NCI-H1694 (cell line): ENCODE data around the gene DMRT1.

Experiments used
- DNase-seq: peaks from one replicate; lab custom pipeline; 2025; lab: John Stamatoyannopoulos, UW

Gene DMRT1

DNA sequence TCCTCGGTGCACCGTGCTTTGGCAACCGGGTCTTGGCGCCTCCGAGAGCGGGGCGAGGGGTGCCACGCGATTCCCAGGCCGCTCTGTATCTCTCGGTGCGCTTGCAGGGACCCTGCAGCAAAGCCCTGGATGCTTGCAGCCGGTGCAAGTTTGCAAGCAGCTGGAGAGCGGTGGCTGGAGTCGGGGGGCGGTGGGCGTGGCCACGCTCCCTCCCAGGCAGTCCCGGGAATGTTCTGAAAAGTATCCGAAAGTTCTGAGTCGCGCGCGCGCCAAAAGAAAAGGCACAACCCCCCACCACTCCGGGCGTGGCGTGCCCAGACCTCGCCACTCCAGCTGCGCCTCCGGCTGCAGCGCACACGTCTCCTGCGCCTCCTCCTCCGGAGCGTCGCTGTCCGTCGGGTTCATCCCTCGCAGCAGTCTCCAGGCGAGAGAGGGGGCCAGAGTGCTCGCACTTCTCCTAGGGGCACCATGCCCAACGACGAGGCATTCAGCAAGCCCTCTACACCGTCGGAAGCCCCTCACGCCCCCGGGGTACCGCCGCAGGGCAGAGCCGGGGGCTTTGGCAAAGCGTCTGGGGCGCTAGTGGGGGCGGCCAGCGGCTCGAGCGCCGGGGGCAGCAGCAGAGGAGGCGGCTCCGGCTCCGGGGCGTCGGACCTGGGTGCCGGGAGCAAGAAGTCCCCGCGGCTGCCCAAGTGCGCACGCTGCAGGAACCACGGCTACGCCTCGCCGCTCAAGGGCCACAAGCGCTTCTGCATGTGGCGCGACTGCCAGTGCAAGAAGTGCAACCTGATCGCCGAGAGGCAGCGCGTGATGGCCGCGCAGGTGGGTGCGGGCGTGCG, at the start of gene DMRT1:
TSS of gene DMRT1 (plus strand) at position 327 of the 839 bp plus-strand sequence. CDS start at position 469, 142 bp downstream.
- DNase-seq, result no peak

DNA sequence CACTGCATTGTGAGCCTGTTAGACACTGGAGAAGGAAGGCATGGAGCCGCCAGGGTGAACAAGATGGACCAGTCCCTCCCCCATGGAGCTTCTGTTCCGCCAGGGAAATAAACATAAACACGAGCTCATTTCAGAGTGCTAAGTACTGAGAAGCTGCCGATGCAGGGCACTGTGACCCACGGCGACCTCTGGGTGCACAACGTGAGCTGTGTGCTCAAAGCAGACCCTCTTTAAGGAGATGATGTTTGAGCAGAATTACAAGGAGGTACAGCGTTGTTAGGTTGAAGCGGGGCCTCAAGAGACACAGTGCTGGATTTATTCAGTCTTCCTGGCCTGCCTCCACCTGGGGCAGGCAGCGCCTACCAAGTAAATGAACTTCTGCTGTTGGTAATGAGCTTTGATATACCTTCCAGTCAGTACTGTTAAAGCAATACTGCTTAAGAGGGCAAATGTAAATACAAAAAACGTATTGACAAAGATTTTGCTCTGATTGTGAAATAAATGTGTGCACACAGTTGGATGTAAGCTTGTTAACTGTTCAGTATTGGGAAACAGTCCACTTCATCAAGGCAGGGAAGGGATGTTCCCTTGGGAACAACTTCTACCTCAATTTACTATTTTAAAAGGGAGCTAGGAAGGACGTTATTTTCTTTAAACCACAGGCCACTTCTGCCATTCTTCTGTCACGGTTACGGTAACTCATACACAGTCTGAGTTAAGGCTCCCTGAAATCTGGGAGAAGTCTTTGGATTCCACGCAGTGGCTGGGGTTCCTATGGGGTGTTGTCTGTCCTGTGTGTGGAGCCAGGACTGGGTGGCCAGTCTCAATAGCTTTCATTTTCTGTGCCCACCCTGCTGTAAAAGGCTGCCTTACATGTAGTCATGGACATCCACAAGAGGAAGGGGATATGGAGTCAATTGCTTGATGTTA, 48.9 kb upstream of the DMRT1 start:
- DNase-seq, result no peak

DNA sequence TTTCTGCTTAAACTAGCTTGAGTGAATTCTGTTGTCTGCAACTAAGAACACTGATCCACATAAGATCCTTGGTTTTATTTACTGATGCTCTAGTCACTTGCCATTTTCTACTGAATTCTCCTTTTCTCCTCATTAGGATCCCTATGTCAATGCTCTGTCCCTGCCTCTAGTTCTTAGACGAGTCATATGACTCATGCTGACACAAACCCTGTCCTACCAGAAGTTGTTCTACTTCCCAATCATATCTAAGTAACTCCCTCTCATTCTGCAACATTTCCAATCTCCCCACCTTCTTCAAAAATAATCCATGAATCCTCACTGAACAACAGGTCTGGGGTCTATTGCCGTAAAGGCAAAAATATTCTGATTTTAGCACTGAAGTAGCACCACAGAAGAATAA, 47.1 kb upstream of the DMRT1 start:
- DNase-seq, result no peak

DNA sequence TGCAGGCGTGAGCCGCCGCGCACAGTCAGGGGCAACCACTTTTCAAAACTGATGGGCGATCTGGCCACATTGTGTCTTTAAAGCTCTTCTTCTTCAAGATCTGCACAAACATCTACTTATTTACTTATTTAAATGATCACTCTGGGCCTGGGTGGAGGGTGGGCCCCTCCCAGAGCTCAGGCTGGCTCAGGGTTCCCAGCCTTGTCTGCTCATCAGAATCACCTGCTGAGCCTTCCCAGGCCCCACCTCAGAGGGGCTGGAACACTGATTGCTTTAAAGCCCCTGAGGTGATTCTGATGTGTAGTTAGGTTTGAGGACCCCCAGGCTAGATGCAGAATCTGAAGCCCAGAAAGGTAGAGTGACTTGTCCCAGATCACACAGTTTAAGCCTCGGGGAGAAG, 45.6 kb upstream of the DMRT1 start:
- DNase-seq, result no peak

DNA sequence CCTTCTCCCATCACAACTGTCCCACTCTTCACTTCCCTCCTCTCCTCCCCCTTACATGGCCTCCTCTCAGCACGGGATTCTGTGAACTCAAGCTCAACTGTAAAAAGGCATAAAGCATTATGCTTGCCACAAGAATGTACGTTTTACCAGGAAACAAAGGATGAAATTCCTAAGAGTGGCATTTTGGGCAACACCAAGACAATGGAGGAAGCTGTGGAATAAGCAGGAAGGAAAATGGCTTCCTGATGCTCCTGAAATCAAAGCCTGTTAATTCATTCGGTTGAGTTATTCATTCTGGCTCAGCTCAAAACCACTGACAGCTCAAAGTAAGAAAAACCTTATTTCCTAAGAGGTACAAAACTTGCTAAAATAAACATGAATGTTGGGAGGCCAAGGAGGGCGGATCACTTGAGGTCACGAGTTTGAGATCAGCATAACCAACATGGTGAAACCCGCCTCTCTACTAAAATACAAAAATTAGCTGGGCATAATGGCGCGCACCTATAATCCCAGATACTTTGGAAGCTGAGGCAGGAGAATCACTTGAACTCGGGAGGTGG, 40.8 kb upstream of the DMRT1 start:
- DNase-seq, result no peak

DNA sequence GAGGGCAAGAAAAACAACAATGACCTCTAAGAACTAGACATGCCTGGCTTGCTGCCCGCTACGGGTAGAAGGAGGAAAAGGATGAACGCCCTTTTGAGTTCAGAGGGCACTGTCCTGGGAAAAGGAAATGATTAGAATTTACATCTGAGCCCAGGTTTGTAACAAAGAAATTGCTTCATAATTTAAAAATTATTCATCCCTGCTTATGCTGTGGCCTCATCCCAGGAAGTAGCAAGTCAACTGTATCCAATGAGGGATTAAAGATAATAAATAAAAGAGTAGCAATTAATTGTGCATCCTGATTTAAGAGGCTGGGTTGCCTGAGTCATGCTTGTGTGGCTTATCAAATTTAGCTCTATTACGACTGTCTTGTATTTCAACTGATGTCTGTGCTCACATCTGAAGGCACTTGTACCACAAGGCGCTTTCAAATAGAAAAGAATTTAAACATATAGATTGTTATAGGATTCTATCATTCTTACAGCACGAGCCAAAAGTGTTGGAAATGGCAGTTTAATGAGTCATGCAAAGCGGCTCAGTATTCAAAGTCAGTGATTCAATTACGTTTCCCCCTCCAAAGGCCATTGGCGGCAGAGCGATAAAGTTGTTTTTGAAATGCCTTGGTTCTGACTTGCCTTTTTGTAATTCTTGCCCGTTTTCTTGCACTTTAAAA, 40.0 kb upstream of the DMRT1 start:
- no peak for DNase-seq

DNA sequence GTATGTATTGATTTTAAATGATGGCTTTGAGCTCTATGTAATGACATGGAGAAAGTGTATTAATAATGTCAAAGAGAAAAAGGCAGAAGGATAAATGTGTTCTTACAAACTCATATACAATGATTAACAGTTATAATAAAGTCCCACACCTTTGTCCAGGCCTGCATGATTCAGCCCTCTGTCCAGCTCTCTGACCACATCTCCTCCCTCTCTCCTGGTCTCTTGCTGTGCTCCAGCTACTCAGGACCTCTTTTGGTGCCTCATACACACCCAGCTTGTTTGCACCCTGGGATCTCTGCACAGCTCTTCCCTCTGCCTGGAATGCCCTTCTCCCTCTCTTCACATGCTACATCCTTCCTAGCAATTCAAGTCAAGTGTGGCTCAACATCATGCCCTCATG, 37.5 kb upstream of the DMRT1 start:
- DNase-seq, result no peak

DNA sequence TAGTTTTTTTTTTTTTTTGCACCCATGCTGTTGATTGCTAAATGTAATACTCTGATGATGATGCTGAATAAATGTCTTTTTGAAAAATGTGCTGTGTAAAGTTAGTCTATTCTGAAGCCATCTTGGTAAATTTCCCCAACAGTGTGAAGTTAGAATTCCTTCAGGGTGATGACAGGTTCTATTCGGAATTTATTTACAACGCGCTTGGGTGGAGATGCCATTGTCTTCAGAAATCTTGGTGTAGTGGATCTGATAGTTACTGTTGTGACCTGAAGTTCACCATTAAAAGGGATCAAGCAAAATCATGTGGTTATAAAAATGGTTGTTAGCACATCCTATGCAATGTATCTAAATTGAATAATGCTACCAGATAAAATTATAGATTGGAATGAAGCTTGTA, 36.3 kb upstream of the DMRT1 start:
- DNase-seq, result no peak

DNA sequence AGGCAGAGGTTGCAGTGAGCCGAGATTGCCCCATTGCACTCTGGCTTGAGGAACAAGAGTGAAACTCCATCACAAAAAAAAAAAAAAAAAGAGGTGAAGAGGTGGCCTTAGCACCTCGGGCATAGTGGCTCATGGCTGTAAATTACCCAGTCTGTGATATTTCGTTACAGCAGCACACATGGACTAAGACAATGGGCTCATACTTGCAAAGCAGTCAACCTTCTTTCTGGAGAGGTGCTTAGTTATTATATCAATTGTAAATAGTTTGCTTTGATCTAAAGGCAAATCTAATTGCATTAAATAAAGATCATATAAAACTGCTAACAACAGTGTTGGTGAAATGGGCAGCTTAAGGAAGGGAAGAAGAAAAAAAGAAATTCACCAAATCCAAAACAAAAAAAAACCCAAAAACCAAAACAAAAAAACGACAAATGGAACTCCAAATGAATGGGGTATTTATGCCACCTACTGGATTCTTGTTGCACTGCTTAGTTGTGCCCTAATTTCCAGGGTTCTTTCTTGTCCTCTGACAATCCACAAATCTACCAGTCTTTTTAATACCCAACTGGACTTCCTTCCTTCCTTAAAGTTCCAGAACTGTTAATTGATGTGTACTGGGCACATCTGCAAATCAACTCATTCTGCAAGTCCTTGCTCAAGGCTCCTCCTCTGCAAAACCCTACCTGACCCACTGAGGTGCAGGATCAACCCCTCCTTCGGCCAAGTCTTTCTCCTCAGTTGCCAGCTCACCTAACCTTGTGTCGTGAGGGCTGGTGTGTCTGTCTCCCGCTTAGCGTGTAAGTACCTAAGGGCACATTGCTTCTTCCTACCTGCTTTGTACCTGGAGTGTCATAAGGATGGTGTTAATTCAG, 35.0 kb upstream of the DMRT1 start:
- DNase-seq, result peak; percentile 48

DNA sequence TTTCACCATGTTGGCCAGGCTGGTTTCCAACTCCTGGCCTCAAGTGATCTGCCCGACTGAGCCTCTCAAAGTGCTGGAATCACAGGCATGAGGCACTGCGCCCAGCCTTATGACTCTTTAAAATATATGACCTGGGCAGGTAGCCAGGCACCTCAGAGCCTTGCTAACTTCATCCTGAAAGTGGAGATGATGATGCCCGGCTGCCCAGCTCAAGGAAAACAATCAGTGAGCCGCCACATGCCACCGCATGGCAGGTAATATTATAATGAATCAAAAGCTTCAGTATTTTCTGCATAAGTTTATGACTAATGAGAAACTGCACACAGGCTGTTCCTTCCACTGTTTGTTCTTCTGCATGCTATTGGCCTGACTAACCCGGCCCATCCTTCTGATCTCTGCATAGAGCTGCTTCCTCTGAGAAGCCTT, 30.4 kb upstream of the DMRT1 start:
- no peak for DNase-seq

DNA sequence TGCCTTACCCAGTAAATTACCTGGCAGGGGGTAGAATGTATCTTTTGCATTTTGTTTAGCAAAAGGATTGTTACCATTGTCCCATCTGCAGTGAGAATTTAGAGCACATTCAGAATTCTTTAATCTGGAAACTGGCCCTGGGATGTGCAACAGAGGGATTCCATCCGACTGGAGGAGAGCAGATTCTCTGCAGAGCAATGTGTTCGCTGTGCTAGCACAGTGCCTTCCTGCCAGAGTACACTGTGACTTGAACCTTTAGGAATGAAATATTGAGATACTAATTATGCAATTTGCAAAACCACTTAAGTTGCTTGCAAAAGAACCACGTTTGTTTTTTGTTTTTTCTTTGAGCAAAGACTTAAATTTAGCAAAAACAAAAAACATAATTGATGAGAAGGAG, 22.5 kb upstream of the DMRT1 start:
- DNase-seq, result no peak

DNA sequence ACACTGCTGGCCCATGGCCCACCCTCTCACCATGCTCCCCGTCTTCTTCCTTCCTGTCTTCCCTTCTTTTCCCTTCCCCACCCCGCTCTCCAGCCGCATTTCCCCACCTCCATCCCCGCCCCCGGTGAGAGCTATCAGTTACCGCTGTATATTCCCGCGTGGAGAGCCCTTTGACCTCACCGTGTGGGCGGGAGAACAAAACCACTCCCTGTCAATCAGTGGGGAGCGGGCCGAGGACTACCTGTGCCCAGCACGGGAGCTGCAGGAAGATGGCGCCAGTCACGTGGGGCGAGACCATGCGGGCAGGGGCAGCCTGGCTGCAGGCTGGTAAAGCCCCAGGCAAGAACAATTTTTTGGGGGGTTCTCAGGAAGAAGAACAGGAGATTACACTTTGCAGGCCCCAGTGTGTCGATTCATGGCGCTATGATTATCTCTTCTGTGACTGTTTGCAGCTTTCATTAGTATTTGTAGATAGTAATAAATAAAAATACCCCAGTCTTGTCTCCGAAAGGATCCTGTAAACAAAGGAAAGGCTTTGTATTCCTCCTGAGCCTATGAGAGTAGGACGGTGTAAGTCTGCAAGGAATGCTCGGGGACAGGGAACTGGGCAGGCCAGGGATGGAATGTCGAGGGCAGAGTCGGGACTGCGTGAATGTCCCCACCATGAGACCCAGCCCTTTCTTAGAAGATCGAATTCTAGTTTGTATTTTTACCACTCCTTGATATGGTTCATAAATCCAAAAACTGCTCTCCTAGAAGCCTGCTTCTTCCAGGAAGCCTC, 14.8 kb upstream of the DMRT1 start:
- no peak for DNase-seq

DNA sequence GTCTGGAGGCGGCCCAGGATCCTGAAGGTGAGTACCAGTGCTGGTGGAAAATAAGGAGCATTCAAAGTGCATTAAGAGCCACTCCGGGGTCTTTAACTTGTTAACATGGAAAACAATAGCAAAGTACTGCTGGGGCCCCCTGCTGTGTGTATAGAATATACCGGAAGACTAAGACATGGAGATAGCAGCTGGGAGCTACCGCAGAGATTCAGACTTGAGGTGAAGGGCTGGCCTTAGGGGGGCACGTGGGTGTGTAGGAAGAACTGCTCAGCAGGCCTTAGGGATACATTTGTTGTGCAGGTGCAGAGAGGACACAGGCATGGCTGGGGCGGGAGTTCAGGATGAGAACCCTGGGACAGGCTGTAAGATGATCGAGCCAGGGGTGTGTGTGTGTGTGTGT, 1.2 kb upstream of the DMRT1 start:
- DNase-seq, result no peak

DNA sequence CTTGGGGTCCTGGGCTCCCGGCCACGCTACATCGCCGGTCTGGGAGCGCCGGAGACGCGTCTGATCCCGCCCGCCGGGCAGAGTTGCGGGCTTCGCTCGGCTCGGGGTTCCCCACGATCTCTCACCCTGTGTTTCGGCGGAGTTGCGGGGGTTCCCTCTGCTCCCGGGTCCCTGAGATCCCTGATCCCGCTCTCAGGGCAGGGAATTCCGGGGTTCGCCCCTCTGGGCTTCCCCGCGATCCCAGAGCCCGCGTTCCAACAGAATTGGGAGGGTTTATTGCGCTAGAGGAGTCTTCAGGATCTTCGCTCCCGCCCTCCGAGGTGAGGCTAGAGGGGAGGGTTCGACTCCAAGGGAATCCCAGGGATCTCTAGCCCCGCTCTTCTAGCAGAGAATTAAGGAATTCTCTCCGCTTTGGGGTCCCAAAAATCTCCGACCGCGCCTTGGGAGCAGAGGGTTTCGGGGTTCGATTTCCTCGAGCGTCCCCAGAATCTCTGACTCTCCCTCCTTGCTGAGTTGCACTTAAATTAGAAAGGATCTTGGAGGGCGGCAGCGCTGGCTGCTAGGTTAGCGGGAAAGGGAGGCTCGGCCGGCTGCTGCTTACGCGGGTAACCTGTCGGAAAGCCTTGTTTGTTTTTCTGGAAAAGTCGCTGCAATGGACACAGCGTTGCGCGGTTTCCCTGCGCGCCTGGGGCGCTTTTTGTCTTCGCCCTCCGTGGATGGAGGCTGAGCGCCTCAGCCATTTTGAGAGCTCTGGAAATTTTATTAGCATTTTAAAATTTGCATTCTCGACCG, 1.3 kb downstream of the DMRT1 start:
- DNase-seq, result no peak

DNA sequence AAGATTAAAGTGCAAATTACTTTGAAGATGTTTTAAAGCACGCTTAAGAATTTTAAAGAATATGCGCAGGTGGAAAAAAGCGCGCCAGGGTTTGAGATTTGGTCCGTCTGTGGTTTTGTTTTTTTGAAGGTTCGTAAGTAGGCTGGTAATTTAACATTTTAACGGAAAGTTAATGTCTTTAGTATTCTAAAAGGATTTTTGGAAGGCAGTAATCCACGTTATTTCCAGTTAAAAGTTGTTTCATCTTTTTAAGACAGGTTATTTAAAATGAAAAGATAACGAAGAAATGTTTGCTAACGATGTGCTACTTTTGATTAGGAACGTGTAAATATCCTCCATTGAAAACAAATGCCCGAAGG, 1.9 kb downstream of the DMRT1 start:
- no peak for DNase-seq

DNA sequence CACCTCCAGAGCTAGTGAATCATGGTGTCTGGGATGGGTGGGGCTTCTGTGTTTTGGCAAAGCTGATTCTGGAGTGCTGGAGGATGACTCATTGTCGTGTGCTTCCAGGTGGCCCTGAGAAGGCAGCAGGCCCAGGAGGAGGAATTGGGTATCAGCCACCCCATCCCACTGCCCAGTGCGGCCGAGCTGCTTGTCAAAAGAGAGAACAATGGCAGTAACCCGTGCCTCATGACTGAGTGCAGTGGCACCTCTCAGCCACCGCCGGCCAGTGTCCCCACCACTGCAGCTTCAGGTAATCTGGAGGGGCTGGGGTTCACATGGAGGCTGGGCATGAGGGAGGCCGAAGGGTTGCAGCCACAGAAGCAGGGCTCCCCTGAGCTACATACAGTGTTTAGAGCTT, 5.4 kb downstream of the DMRT1 start:
- DNase-seq, result no peak

DNA sequence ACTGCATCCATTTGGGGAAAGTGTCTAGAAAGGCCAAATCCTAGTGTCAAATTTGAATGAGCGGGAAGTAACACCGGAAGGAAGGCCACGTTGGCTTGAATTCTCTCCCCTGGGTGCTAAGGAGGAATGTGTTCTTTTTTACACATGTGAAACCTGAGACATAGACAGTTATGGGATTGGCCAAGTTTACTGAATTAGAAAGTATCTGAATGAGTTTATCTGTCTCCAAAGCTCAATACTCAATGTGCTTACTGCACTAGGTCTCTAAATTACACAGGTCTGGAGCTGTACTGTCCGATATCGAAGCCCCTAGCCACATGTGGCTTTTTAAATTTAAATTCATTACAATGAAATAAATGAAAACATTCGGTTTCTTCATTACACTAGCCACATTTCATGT, 6.0 kb downstream of the DMRT1 start:
- no peak for DNase-seq

DNA sequence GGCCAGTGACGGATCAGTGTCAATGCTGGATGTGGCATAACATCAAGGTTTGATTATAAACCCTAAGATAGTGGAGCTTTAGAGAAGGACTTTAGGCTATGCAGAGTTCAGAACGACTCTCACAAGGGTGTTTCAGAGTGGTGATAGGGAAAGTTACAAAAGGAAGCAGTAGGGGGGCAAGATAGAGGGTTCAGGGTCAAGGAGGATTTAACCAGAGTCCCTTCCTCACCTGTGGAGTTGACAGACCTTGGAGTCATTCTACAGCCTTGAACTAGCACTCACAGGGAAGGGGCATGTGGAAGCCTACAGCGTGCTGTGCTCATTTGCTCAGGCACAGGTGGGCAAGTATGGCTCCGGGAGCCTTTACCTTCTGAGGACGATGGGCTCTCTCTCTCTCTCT, 7.9 kb downstream of the DMRT1 start:
- DNase-seq, result no peak

DNA sequence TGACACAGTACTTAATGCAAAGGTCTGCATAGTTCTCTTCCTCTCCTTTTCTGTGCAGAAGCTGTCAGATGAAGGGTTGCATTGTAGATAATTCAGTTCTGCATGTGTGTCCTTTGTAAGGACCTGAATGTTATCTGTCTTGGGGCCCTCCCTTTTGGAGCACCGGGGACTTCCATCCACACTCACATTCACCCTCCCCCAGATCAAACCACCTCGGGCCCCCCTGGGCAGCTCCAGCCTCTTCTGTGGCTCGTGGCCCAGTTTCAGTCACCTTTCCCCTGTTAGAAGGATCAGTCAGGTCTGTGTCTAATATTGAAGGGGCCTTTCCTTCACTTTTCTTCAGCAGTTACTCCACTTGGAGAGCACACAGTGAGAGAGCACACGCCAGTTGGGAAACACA, 11.0 kb downstream of the DMRT1 start:
- no peak for DNase-seq

DNA sequence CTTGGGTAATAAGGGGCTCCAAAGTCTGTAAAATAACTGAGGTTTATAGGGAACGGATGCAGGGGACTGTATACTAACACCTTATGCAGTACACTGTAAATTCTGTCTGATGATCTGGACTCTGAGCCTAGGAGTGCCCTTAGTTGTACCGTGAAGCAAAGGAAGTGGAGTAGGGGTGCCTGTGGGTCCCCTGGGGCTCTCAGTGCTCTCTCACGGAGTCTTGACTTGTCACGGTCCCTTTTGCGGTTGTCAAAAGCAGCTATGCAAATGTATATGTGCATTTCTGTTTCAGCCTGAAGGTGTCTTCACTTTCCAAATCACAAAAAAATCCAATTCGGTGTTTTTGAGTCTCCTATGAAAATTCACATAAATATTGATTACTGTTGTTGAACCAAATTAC, 17.8 kb downstream of the DMRT1 start:
- no peak for DNase-seq
